Upper lobe of right lung (tissue), 1 donor: ENCODE measurements around the gene FAR2. TPM values are rescaled to one million over a fixed set of nuclear protein-coding genes. Genes with fewer than 3 reads are reported as not detected.

Source experiments
- ATAC-seq: fragments of 200-7000 bp; cut with Tn5 transposase; one replicate; pipeline ENCODE4 v1.9.1; 2020; ENCODE audit warnings: mild to moderate bottlenecking, moderate library complexity
- DNase-seq: peaks from one replicate; pipeline ENCODE4 v3.0.0-alpha.2; 2020
- H3K27ac ChIP-seq: fragments of 200-600 bp; one replicate; pipeline ENCODE4 v1.8.0; 2022
- H3K27me3 ChIP-seq: fragments of 200-600 bp; one replicate; pipeline ENCODE4 v1.8.0; 2022; ENCODE audit warnings: mild to moderate bottlenecking
- H3K36me3 ChIP-seq: fragments of 200-600 bp; one replicate; pipeline ENCODE4 v1.8.0; 2022
- H3K4me1 ChIP-seq: fragments of 200-600 bp; one replicate; pipeline ENCODE4 v1.8.0; 2022
- H3K4me3 ChIP-seq: fragments of 200-600 bp; one replicate; pipeline ENCODE4 v1.8.0; 2022; ENCODE audit warnings: mild to moderate bottlenecking
- H3K9me3 ChIP-seq: fragments of 200-600 bp; one replicate; pipeline ENCODE4 v1.8.0; 2022
- intact Hi-C: fragments of 100-400 bp; cut with DNase I; formaldehyde crosslinking; loops from one replicate; pipeline ENCODE4 v1.11.0; 2022
- total RNA-seq: library from RNA; stranded (reverse); fragmentation: NEBNext Ultra II Directional; extraction: Animal tissue kit (Norgen Biotek cat#: 25700); gene quantifications from one replicate; pipeline ENCODE4 v1.2.1, GENCODE V29; 2021
- TF ChIP-seq, protein P1 (sequence below): fragments of 200-600 bp; IDR thresholded peaks from one replicate; pipeline ENCODE4 v1.8.0; 2022; ENCODE audit warnings: antibody characterized with exemption
- donor health status: DM: no; HTN: yes; CAD: no; lungs with severe emphysema.

The FAR2 gene
- total RNA-seq, 1 donor from 2014 or later, result 13.3 TPM

DNA sequence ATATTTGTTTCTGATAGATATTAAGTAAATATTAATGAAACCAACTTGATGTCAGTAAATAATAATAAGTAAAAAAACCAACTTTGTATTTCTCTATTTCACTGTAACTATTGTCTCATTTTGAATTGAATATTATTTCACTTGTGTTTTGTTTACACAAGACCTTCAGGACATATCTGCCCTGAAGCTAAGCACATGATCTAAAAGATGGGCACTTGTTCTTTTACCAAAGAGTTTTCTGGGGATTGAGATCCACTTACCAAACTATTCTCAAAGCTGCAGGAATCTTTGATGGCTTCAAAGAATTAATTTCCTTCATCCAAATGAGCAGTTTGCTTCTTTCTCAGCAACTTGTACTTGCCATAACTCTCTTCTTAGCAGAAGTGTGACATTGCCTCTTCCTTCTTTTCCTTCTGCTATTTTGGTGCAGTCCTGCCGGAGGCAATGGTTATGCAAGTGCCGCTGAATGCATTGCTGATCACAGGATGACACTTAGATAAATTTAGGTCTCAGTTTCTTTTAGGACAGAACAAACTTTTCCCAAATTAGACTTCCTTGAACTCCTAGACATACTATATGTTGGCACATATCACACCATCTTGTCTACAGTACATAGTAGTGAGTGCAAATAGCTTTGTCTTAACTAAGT, 9.2 kb downstream of the FAR2 start:
- no peaks in the 10 kb centered on the region for H3K4me1 ChIP-seq
- peak overlapping the region; percentile 65 for H3K27ac ChIP-seq
- H3K4me3 ChIP-seq, result peak overlapping the region; percentile 15
- no peaks in the 10 kb centered on the region for H3K36me3 ChIP-seq
- H3K9me3 ChIP-seq, result no peaks in the 10 kb centered on the region
- ATAC-seq (peak; percentile 85), DNase-seq (no peak)
- TF ChIP-seq, protein P1, sequence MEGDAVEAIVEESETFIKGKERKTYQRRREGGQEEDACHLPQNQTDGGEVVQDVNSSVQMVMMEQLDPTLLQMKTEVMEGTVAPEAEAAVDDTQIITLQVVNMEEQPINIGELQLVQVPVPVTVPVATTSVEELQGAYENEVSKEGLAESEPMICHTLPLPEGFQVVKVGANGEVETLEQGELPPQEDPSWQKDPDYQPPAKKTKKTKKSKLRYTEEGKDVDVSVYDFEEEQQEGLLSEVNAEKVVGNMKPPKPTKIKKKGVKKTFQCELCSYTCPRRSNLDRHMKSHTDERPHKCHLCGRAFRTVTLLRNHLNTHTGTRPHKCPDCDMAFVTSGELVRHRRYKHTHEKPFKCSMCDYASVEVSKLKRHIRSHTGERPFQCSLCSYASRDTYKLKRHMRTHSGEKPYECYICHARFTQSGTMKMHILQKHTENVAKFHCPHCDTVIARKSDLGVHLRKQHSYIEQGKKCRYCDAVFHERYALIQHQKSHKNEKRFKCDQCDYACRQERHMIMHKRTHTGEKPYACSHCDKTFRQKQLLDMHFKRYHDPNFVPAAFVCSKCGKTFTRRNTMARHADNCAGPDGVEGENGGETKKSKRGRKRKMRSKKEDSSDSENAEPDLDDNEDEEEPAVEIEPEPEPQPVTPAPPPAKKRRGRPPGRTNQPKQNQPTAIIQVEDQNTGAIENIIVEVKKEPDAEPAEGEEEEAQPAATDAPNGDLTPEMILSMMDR, result no peak
- intact Hi-C loops, result no loop called here
- H3K27me3 ChIP-seq, result no peaks in the 10 kb centered on the region

DNA sequence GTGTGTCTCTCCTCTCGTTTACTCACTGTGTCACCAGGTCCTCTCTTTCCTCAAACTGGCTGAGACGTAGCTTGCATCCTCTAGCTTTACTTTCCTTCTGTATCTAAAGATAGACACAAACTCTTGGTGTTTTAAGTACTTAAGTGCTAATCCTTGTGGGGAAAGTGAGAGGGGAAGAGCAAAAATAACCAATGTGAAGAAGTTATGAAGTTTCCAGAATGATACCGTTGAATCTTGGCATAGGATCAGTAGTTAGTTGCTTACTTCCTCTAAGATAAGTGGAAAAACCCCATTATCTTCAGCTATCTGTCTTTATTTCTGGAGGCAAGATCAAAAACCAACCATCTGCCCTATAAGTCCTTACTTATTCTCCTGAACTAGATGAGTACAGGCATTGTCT, 10.6 kb downstream of the FAR2 start:
- Histone ChIP-seq H3K9me3 (no peaks in the 10 kb centered on the region), H3K36me3 (no peaks in the 10 kb centered on the region), H3K27me3 (no peaks in the 10 kb centered on the region), H3K27ac (no peak overlapping the region), H3K4me3 (no peak overlapping the region), H3K4me1 (peaks cover 7% of the 10 kb centered on the region)
- ATAC-seq (no peak), DNase-seq (no peak)
- intact Hi-C loops, result no loop called here
- TF ChIP-seq, protein P1, result no peak

DNA sequence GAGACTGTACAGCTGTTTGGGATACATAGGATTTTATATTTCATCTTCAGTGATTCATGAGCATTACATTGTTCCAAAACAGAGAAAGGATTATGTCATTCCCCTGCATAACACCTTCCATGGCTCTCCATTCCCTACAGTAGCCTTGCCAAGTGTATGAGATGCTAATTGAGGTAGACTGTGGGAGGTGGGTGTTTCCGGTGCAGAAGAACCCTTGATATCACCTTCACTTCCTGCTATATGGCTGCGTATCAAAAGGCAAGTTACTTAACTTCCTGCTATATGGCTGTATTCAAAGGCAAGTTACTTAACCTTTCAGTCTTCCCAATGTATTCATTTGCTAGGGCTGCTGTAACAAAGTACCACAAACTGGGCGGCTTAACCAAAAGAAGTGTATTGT, 11.2 kb downstream of the FAR2 start:
- intact Hi-C loops, result no loop called here
- H3K27me3 ChIP-seq, result no peaks in the 10 kb centered on the region
- peaks cover 13% of the 10 kb centered on the region for H3K4me1 ChIP-seq
- DNase-seq, result no peak
- H3K9me3 ChIP-seq, result no peaks in the 10 kb centered on the region
- TF ChIP-seq, protein P1, result no peak
- H3K4me3 ChIP-seq, result no peak overlapping the region
- peak; percentile 31 for ATAC-seq
- H3K27ac ChIP-seq, result peak overlapping the region; percentile 8
- H3K36me3 ChIP-seq, result no peaks in the 10 kb centered on the region

DNA sequence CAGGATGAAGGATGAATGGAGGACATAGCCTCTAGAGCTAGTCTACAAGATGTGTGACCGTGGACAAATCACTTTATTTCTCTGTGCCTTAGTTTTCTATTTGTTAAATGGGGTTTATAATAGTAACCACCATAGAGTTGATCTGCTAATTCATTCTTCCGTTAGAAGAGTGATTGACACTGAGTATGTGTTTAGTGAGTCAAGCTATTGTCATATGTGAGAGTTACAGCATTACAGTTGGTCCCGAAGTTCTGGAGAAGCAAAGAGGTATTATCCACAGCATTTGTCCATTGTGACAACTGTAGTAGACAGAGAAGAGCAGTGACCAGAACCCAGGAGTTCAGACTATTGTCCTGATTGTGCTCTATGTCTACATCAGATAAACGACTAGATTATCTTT, 14.1 kb downstream of the FAR2 start:
- peak overlapping the region; percentile 82 for H3K27ac ChIP-seq
- ATAC-seq, result no peak
- intact Hi-C loops, result no loop called here

DNA sequence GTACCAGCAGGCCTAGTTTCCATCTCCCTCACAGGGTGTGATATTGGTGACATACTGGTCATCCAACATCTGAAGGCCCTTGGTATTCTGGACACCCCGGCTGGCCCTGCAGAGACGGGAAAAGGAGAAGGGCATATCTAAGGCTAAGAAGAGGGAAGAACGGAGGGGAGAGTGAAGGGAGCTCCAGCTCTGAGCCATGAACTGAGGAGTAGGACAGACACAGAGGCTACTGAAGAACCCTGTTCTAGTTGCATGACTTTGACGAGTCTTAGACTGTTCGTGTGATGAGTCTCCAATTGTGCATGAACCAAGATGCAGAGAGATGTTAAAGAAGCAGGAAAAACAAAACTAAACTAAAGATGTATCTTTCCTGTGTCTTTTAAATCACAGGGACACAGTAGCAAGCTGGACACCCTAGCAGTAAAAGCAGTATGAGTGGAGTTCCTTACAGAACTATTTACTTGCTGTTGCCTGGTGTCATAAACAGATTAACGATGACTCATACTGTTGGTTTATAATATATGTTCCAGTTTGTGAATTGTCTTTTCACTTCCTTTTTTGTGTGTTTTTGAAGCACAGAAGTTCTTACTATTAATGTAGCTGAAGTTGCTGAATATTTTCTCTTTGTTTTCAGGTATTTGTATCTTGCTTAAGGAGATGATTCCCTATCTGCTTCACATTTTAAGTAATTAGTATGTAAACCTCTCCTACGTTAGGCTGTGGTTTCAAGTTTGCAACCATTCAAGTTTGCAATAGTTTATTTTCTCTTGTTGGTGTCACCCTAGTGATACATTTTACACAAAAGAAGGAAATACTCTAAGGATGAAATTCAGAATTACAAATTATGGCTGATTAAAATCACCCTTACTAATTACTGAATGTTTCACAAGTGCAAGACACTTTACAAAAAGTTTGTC, 15.7 kb downstream of the FAR2 start:
- H3K27me3 ChIP-seq, result no peaks in the 10 kb centered on the region
- H3K9me3 ChIP-seq, result no peaks in the 10 kb centered on the region
- H3K27ac ChIP-seq, result peak overlapping the region; percentile 82
- intact Hi-C loops, result no loop called here
- peaks cover 41% of the 10 kb centered on the region for H3K4me1 ChIP-seq
- H3K4me3 ChIP-seq, result no peak overlapping the region
- ATAC-seq, result peak; percentile 95
- DNase-seq, result no peak
- TF ChIP-seq, protein P1, result no peak
- no peaks in the 10 kb centered on the region for H3K36me3 ChIP-seq

More for the DNA sequence above, 14.1 kb downstream of the FAR2 start:
- TF ChIP-seq, protein P1, result no peak
- Histone ChIP-seq H3K4me1 (peaks cover 39% of the 10 kb centered on the region), H3K9me3 (no peaks in the 10 kb centered on the region), H3K27me3 (no peaks in the 10 kb centered on the region), H3K4me3 (no peak overlapping the region), H3K36me3 (no peaks in the 10 kb centered on the region)
- DNase-seq, result no peak
